Common myeloid progenitor, CD34-positive (primary cell): ENCODE data around the gene NOTCH3.

Experiments
- CTCF ChIA-PET: fragments of 350-600 bp; sonication (Branson Sonifier 250); formaldehyde crosslinking; loops from one replicate; lab custom pipeline; 2021; ENCODE audit warnings: antibody characterized with exemption; lab: Charles Lee
- POLR2A ChIA-PET: fragments of 350-600 bp; sonication (Branson Sonifier 250); formaldehyde crosslinking; loops from one replicate; lab custom pipeline; 2021; ENCODE audit warnings: antibody characterized with exemption; lab: Charles Lee
- DNase-seq, 3 donors: peaks; one replicate each; pipeline versions ENCODE4 v3.0.0 to v3.0.0-alpha.2; 2013
- H3K27ac ChIP-seq, 2 experiments: 1 replicate in 1 of 2; 2 replicates in 1 of 2; pipeline ENCODE4 v1.7.0; 2013; ENCODE audit warnings: inconsistent platforms in 2 of 2, low read length in 2 of 2, mild to moderate bottlenecking in 2 of 2, low read depth in 1 of 2, moderate library complexity in 1 of 2; ENCODE audit not compliant: severe bottlenecking in 2 of 2, insufficient read depth in 1 of 2, poor library complexity in 1 of 2
- H3K27me3 ChIP-seq, 5 experiments: replicated peaks in 2 of 5; 1 replicate in 3 of 5; 2 replicates in 2 of 5; pipeline versions ENCODE4 v1.6.1 to v1.7.0; 2013; ENCODE audit warnings: low read length in 4 of 5, mild to moderate bottlenecking in 2 of 5, moderate library complexity in 2 of 5, inconsistent platforms in 1 of 5; ENCODE audit not compliant: insufficient read depth in 5 of 5, control insufficient read depth in 4 of 5
- H3K36me3 ChIP-seq, 4 experiments: 1 replicate in 2 of 4; 2 replicates in 2 of 4; pipeline versions ENCODE4 v1.6.1 to v1.7.0; 2013; ENCODE audit warnings: low read length in 3 of 4, control low read depth in 1 of 4, mild to moderate bottlenecking in 1 of 4; ENCODE audit not compliant: control insufficient read depth in 4 of 4, insufficient read depth in 4 of 4
- H3K4me1 ChIP-seq, 4 experiments: 1 replicate in 3 of 4; 2 replicates in 1 of 4; pipeline versions ENCODE4 v1.6.1 to v1.7.1; 2013; ENCODE audit warnings: low read length in 3 of 4, mild to moderate bottlenecking in 3 of 4, control low read depth in 1 of 4, inconsistent platforms in 1 of 4, moderate library complexity in 1 of 4; ENCODE audit not compliant: control insufficient read depth in 4 of 4, insufficient read depth in 4 of 4; ENCODE audit errors: control extremely low read depth in 1 of 4
- H3K4me3 ChIP-seq, 7 experiments: 1 replicate in 4 of 7; 2 replicates in 3 of 7; pipeline versions ENCODE4 v1.5.1 to v1.7.0; 2013; ENCODE audit warnings: mild to moderate bottlenecking in 7 of 7, low read length in 6 of 7, moderate library complexity in 6 of 7, inconsistent platforms in 2 of 7, low read depth in 2 of 7, control low read depth in 1 of 7; ENCODE audit not compliant: insufficient read depth in 4 of 7, control insufficient read depth in 1 of 7; ENCODE audit errors: extremely low read depth in 1 of 7
- H3K9me3 ChIP-seq, 5 experiments: 1 replicate in 4 of 5; 2 replicates in 1 of 5; pipeline versions ENCODE4 v1.6.1 to v1.7.1; 2013; ENCODE audit warnings: low read length in 4 of 5, mild to moderate bottlenecking in 2 of 5, inconsistent platforms in 1 of 5, low read depth in 1 of 5, moderate library complexity in 1 of 5; ENCODE audit not compliant: control insufficient read depth in 4 of 5, insufficient read depth in 2 of 5; ENCODE audit errors: control extremely low read depth in 1 of 5
- WGBS: methylation state at CpG from one replicate; pipeline ENCODE4 v1.1.5; 2013; ENCODE audit not compliant: insufficient coverage; 5-methylcytosine and 5-hydroxymethylcytosine counted together

The NOTCH3 gene

DNA sequence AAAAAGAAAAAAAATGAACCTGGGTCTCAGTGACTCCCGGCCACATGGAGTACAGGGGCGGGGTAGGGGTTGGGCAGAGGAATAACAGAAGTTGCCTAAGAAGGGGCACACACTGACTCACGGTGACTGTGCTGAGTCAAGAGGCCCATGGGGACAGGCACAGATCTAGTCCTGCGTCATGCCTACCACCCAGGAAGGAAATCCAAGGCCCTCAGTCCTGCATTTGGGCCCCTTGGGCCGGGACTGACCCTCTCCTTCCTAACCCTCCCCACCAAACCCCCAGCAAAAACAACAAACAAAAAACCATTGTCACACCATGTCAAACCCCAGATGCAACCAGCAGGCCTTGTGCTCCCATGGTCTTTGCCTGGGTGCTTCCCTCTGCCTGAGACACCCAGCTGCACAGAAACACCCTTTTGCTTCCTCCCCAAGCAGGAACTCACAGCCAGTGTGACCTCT is 9.6 kb upstream of the NOTCH3 start:
- POLR2A ChIA-PET: interaction anchor here (0.7 kb wide), 1 partner anchor 9 kb away, joined by 5 read pairs; no protein-coding TSS in a partner anchor
- DNase-seq: peak; percentile 79 to 91 (median 90)

DNA sequence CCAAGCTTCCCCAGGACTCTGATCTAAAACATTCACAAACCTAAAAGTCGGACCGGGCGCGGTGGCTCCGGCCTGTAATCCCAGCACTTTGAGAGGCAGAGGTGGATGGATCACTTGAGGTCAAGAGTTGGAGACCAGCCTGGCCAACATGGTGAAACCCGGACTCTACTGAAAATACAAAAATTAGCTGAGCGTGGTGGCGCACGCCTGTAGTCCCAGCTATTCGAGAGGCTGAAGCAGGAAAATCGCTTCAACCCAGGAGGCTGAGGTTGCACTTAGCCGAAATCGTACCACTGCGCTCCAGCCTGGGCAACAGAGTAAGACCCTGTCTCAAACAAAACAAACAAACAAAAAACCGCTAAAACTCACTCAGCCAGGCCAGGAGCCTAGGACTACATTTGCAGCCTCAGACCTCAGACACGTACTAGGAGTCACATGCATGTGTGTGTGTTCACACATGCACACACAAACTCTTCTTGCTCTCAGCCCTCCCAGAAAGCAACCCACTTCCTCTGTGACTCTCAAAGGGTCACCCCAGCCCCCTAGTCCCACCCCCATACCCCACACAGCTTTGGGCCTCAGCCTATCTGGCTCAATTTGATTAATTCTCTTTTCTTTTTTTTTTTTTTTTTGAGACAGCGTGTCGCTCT is 704 bp upstream of the NOTCH3 start:
- CTCF ChIA-PET: interaction anchor here (1.4 kb wide), 1 partner anchor 15 kb away, joined by 3 read pairs; no protein-coding TSS in a partner anchor

More for the DNA sequence above, 9.6 kb upstream of the NOTCH3 start:
- Histone ChIP-seq H3K27me3 (peaks cover 0 to 2% (median 0%) of the 10 kb centered on the region in 5 experiments), H3K4me1 (peaks cover 2 to 18% (median 7%) of the 10 kb centered on the region in 4 experiments), H3K9me3 (no peaks in the 10 kb centered on the region), H3K36me3 (no peaks in the 10 kb centered on the region), H3K27ac (no peak overlapping the region), H3K4me3 (peak overlapping the region in 1 of 7 experiments; percentile 10)
- CTCF ChIA-PET: interaction anchor here (0.6 to 0.8 kb wide), 2 partner anchors 12 to 256 kb away, joined by 3 to 4 read pairs; no protein-coding TSS in a partner anchor
- WGBS: 6% methylated on average over 3 of the region's 5 CpGs

DNA sequence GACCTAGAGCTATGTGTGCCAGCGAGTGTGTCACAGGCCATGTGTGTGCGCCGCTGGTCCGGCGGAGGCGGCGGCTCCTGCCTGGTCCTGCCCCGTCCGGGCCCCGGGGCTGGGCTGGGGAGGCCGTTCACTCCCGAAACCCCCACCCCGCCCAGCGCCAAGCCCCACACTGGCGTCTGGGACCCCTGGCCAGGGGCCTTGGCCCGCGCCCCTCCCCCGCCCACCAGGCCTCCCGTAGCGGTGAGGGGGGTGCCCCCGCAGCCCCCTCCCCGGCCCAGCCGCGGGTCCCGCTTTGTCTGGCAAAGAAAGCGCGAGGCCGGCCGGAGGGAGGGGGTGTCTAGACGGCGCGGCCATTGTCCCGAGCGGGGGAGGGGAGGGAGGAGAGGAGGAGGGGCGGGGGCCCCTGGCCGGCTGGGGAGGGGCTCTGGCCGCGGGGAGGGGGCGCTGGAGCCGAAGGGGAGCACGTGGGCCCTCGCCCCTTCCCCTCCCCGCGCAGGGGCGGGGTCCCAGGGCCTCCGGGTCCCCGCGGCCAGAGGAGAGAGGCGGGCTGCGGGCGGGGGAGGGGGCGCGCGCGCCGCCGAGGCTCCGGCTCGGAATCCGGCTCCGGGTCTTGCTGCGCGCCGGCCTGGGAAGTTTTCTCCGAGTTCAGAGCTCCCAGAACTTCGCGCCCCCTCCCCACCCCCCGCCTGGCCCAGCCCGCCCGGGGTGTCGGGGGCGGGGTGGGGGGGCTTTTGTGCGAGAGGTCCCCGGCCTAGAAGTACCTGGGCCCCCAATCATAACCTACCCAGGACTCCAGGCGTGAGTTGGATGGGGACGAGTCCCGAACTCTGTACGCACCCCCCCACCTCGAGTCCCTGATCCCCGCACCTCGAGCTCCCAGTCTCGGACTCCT is 888 bp downstream of the NOTCH3 start:
- H3K36me3 ChIP-seq: no peaks in the 10 kb centered on the region
- 25% methylated on average over 29 of the region's 82 CpGs for WGBS
- POLR2A ChIA-PET: no interaction called here
- H3K4me3 ChIP-seq: peak overlapping the region; percentile 8 to 73 (median 51)
- CTCF ChIA-PET: interaction anchor here (1.2 to 1.6 kb wide), 2 partner anchors 10 to 29 kb away, joined by 4 read pairs; no protein-coding TSS in a partner anchor
- peaks cover 0 to 37% (median 32%) of the 10 kb centered on the region in 4 experiments for H3K4me1 ChIP-seq
- DNase-seq: peak in 1 of 3 donors; percentile 31
- H3K27ac ChIP-seq: no peak overlapping the region
- H3K9me3 ChIP-seq: no peaks in the 10 kb centered on the region
- H3K27me3 ChIP-seq: peaks cover 0 to 31% (median 11%) of the 10 kb centered on the region in 5 experiments

More for the DNA sequence above, 704 bp upstream of the NOTCH3 start:
- peaks cover 0 to 28% (median 9%) of the 10 kb centered on the region in 5 experiments for H3K27me3 ChIP-seq
- DNase-seq: peak in 1 of 3 donors; percentile 38
- H3K4me3 ChIP-seq: peak overlapping the region in 1 of 7 experiments; percentile 56
- whole genome bisulfite sequencing: 93% methylated on average over 13 of the region's 18 CpGs
- H3K4me1 ChIP-seq: peaks cover 0 to 25% (median 19%) of the 10 kb centered on the region in 4 experiments
- H3K9me3 ChIP-seq: no peaks in the 10 kb centered on the region
- H3K27ac ChIP-seq: no peak overlapping the region
- POLR2A ChIA-PET: interaction anchor here (0.6 kb wide), 2 partner anchors 8 to 1000 kb away, joined by 3 to 5 read pairs; no protein-coding TSS in a partner anchor
- no peaks in the 10 kb centered on the region for H3K36me3 ChIP-seq

DNA sequence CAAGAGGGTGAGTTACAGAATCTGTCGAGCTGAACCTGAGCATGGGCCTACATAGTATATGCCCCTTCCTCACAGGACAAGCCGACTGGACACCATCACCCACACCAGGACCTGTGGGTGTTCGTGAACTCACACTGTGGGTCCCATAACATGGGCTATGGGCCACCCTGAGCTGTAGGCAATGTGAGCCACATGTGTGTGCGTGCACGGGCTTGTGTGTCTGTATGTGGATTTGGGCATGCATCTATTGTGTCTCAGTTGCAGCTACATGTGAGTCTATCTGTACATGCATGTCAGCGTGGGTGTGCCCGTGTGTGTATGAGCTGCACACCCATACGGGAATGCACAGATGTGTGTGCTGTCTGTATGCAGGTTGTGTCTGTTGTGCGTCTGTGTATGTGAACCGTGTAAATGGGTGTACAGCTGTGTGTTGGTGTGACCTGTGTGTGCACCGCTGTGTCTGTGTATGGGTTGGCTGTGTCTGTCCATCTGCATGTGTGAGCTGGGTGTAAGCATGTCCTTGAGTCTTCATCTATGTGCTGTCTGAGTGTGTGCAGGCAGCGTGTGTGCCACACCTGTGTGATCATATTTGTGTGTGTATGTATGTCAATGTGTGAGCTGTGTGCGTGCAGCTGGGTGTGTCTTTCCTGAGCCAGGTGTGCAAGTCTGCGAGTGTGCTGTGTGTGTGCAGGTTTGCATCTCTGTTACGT is 1.7 kb downstream of the NOTCH3 start:
- peaks cover 0 to 41% (median 34%) of the 10 kb centered on the region in 4 experiments for H3K4me1 ChIP-seq
- H3K9me3 ChIP-seq: no peaks in the 10 kb centered on the region
- POLR2A ChIA-PET: no interaction called here
- peak in 1 of 3 donors; percentile 13 for DNase-seq
- CTCF ChIA-PET: interaction anchor here (0.6 to 1.6 kb wide), 3 partner anchors 11 to 466 kb away, joined by 3 to 4 read pairs (median 4); no protein-coding TSS in a partner anchor
- WGBS: 91% methylated on average over 11 of the region's 15 CpGs
- peaks cover 0 to 39% (median 13%) of the 10 kb centered on the region in 5 experiments for H3K27me3 ChIP-seq
- H3K36me3 ChIP-seq: no peaks in the 10 kb centered on the region
- H3K4me3 ChIP-seq: no peak overlapping the region
- no peak overlapping the region for H3K27ac ChIP-seq

DNA sequence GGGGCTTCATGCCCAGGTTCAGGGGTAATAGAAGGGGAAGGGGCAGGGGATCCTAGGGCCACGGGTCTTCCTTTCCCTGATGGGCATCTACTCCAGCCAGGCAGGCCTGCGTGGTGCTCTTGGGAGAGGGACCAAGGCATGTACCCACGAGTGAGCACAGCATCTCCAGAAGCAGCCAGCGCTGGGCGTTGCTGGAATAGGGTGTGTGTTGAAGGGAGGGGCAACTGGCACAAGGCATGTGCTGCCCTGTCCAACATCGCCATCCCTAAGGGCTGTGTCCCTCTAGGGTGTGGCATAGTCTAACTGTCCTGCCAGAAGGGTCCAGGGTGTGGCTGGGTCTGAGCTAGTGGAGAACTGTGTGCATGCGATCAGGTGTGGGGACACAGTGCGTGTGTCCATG is 2.9 kb downstream of the NOTCH3 start:
- peaks cover 0 to 41% (median 34%) of the 10 kb centered on the region in 4 experiments for H3K4me1 ChIP-seq
- no peaks in the 10 kb centered on the region for H3K9me3 ChIP-seq
- H3K27ac ChIP-seq: no peak overlapping the region
- no peak for DNase-seq
- WGBS: 45% methylated on average over 7 of the region's 8 CpGs
- H3K27me3 ChIP-seq: peaks cover 0 to 41% (median 12%) of the 10 kb centered on the region in 5 experiments
- no peak overlapping the region for H3K4me3 ChIP-seq
- CTCF ChIA-PET: interaction anchor here (0.5 to 1.6 kb wide), 2 partner anchors 12 to 270 kb away, joined by 3 to 4 read pairs; no protein-coding TSS in a partner anchor
- no peaks in the 10 kb centered on the region for H3K36me3 ChIP-seq
- POLR2A ChIA-PET: no interaction called here

DNA sequence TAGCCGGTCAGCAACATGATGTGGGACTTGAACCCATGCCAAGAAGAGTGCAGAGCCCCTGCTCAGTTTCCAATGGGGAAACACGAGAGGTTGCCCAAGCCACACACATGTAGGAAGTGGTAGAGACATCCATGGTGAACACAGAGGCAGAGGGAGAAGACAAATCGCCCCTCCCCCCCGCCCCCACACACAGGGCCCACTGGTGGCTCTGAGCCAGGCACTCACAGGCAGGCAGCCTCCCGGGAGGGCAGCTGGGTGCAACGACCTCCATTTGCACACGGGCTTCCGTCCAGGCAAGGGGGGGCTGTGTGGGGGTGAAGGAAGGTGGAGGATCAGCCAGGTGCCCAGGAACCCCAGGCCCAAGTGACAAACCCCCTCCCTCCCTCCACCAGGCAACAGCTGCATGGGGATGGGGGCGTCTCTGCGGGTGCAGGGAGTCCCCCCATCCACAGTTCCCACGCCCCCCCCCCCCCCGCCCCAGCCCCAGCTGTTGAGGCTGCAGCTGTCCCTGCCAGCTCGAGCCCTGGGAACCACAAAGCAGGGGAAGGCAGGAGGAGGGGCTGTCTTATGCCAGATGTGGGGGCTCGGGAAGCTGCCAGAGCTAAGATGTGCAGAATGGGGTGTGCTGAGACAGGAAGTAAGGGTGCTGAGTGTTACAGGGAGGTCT is 3.4 kb downstream of the NOTCH3 start:
- Histone ChIP-seq H3K27ac (no peak overlapping the region), H3K4me3 (no peak overlapping the region), H3K4me1 (peaks cover 0 to 41% (median 34%) of the 10 kb centered on the region in 4 experiments), H3K36me3 (no peaks in the 10 kb centered on the region), H3K9me3 (no peaks in the 10 kb centered on the region), H3K27me3 (peaks cover 0 to 38% (median 9%) of the 10 kb centered on the region in 5 experiments)
- peak; percentile 81 to 95 (median 93) for DNase-seq
- ChIA-PET POLR2A (interaction anchor here (0.6 kb wide), 1 partner anchor 961 kb away, joined by 3 read pairs; no protein-coding TSS in a partner anchor), CTCF (interaction anchor here (0.5 to 1.5 kb wide), 5 partner anchors 23 to 617 kb away, joined by 3 to 5 read pairs (median 3); no protein-coding TSS in a partner anchor)
- WGBS: 8% methylated on average over 2 of the region's 14 CpGs
